ENCODE results near the gene RBM28. TPM values are rescaled to one million over a fixed set of nuclear protein-coding genes. Genes with fewer than 3 reads are reported as not detected.

Gene RBM28
- polyA plus RNA-seq, 1 donor from 2014 or later = 18.9 TPM

- H3K79me2 ChIP-seq (replicated peaks; ENCODE audit: insufficient read depth, low read length) = no peaks in the 10 kb centered on the region
- H3K9ac ChIP-seq (ENCODE audit: low read length) = no peak overlapping the region
- H3K4me3 ChIP-seq (ENCODE audit: low read length) = no peak overlapping the region
- H3K27me3 ChIP-seq (ENCODE audit: insufficient read depth, low read depth, low read length) = no peaks in the 10 kb centered on the region
- H3K27ac ChIP-seq (ENCODE audit: low read length) = no peak overlapping the region
- H3K4me2 ChIP-seq (ENCODE audit: low read length) = no peak overlapping the region
- H3K36me3 ChIP-seq (ENCODE audit: insufficient read depth, low read length) = no peaks in the 10 kb centered on the region
- no peaks in the 10 kb centered on the region for H3K9me3 ChIP-seq (ENCODE audit: low read length)
- TF ChIP-seq EZH2 (IDR thresholded peaks at IDR 0.05; ENCODE audit: borderline replicate concordance, insufficient read depth, low read length, poor library complexity, severe bottlenecking) = no peak
- H3F3A ChIP-seq (ENCODE audit: insufficient read depth, low read length, poor library complexity, severe bottlenecking) = no peaks in the 10 kb centered on the region
- no peak overlapping the region for H2AFZ ChIP-seq (ENCODE audit: low read depth, low read length)
- H3K9me2 ChIP-seq (ENCODE audit: insufficient read depth, low read length) = no peaks in the 10 kb centered on the region
- H4K20me1 ChIP-seq (ENCODE audit: insufficient read depth) = no peaks in the 10 kb centered on the region
These were observed 84.3 kb downstream of the RBM28 start for GRCh38 chr7:128259131-128260061.

GRCh38 chr7:128257458-128257857 lies 86.2 kb downstream of the RBM28 start:
- Histone ChIP-seq H4K20me1 (ENCODE audit: insufficient read depth) (no peaks in the 10 kb centered on the region), H3K79me2 (replicated peaks; ENCODE audit: insufficient read depth, low read length) (no peaks in the 10 kb centered on the region), H3K9me3 (ENCODE audit: low read length) (no peaks in the 10 kb centered on the region), H3K36me3 (ENCODE audit: insufficient read depth, low read length) (no peaks in the 10 kb centered on the region), H3K9me2 (ENCODE audit: insufficient read depth, low read length) (no peaks in the 10 kb centered on the region), H3K4me2 (ENCODE audit: low read length) (no peak overlapping the region), H3K27me3 (ENCODE audit: insufficient read depth, low read depth, low read length) (no peaks in the 10 kb centered on the region), H3K27ac (ENCODE audit: low read length) (no peak overlapping the region), H3F3A (ENCODE audit: insufficient read depth, low read length, poor library complexity, severe bottlenecking) (no peaks in the 10 kb centered on the region), H2AFZ (ENCODE audit: low read depth, low read length) (no peak overlapping the region), H3K4me3 (ENCODE audit: low read length) (no peak overlapping the region), H3K9ac (ENCODE audit: low read length) (no peak overlapping the region)
- TF ChIP-seq CTCF (IDR thresholded peaks at IDR 0.05; ENCODE audit: poor library complexity, severe bottlenecking) (no peak), SMC3 (conservative IDR thresholded peaks at IDR 0.05; ENCODE audit: poor library complexity) (no peak), MXI1 (conservative IDR thresholded peaks at IDR 0.05; ENCODE audit: poor library complexity, severe bottlenecking) (no peak), RAD21 (conservative IDR thresholded peaks at IDR 0.05) (no peak), POLR2AphosphoS5 (IDR thresholded peaks at IDR 0.05) (no peak), EZH2 (IDR thresholded peaks at IDR 0.05; ENCODE audit: borderline replicate concordance, insufficient read depth, low read length, poor library complexity, severe bottlenecking) (no peak), TAF1 (IDR thresholded peaks at IDR 0.05; ENCODE audit: low read depth) (no peak), EP300 (conservative IDR thresholded peaks at IDR 0.05; ENCODE audit: poor library complexity, severe bottlenecking) (no peak)

GRCh38 chr7:128255271-128255670 lies 88.4 kb downstream of the RBM28 start:
- Histone ChIP-seq H3K9me3 (ENCODE audit: low read length) (no peaks in the 10 kb centered on the region), H3K27me3 (ENCODE audit: insufficient read depth, low read depth, low read length) (no peaks in the 10 kb centered on the region), H3K36me3 (ENCODE audit: insufficient read depth, low read length) (no peaks in the 10 kb centered on the region), H4K20me1 (ENCODE audit: insufficient read depth) (no peaks in the 10 kb centered on the region), H3K4me3 (ENCODE audit: low read length) (no peak overlapping the region), H3K9me2 (ENCODE audit: insufficient read depth, low read length) (no peaks in the 10 kb centered on the region), H2AFZ (ENCODE audit: low read depth, low read length) (no peak overlapping the region), H3K4me2 (ENCODE audit: low read length) (no peak overlapping the region), H3K79me2 (replicated peaks; ENCODE audit: insufficient read depth, low read length) (no peaks in the 10 kb centered on the region), H3K27ac (ENCODE audit: low read length) (no peak overlapping the region), H3F3A (ENCODE audit: insufficient read depth, low read length, poor library complexity, severe bottlenecking) (no peaks in the 10 kb centered on the region), H3K9ac (ENCODE audit: low read length) (no peak overlapping the region)
- no peak for TF ChIP-seq CTCF (IDR thresholded peaks at IDR 0.05; ENCODE audit: poor library complexity, severe bottlenecking)
- no peak for TF ChIP-seq POLR2AphosphoS5 (IDR thresholded peaks at IDR 0.05)
- no peak for TF ChIP-seq MXI1 (conservative IDR thresholded peaks at IDR 0.05; ENCODE audit: poor library complexity, severe bottlenecking)
- no peak for TF ChIP-seq SMC3 (conservative IDR thresholded peaks at IDR 0.05; ENCODE audit: poor library complexity)
- no peak for TF ChIP-seq RAD21 (conservative IDR thresholded peaks at IDR 0.05)
- no peak for TF ChIP-seq EZH2 (IDR thresholded peaks at IDR 0.05; ENCODE audit: borderline replicate concordance, insufficient read depth, low read length, poor library complexity, severe bottlenecking)
- no peak for TF ChIP-seq EP300 (conservative IDR thresholded peaks at IDR 0.05; ENCODE audit: poor library complexity, severe bottlenecking)
- TF ChIP-seq TAF1 (IDR thresholded peaks at IDR 0.05; ENCODE audit: low read depth) = no peak

Data from neural cell (in vitro differentiated cells).